ENCODE measurements around the gene MTCL1.

GRCh38 chr18:8806100-8806797 lies 100.9 kb downstream of the MTCL1 start:
- TF ChIP-seq POLR2A (IDR thresholded peaks at IDR 0.05), result no peak
- no peak for TF ChIP-seq CTCF (IDR thresholded peaks at IDR 0.05 in 8 of 11, conservative IDR thresholded peaks at IDR 0.05 in 3 of 11)
- TF ChIP-seq POLR2AphosphoS5 (IDR thresholded peaks at IDR 0.05), result no peak
